ENCODE measurements around the gene IRF2BP1. TPM values are rescaled to one million over a fixed set of nuclear protein-coding genes. Genes with fewer than 3 reads are reported as not detected.

IRF2BP1 gene, protein sequence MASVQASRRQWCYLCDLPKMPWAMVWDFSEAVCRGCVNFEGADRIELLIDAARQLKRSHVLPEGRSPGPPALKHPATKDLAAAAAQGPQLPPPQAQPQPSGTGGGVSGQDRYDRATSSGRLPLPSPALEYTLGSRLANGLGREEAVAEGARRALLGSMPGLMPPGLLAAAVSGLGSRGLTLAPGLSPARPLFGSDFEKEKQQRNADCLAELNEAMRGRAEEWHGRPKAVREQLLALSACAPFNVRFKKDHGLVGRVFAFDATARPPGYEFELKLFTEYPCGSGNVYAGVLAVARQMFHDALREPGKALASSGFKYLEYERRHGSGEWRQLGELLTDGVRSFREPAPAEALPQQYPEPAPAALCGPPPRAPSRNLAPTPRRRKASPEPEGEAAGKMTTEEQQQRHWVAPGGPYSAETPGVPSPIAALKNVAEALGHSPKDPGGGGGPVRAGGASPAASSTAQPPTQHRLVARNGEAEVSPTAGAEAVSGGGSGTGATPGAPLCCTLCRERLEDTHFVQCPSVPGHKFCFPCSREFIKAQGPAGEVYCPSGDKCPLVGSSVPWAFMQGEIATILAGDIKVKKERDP
- 10 to 100 TPM; 19.0 to 33.7 (median 19.8) TPM for total RNA-seq
- long read RNA-seq, donor 1, transcript IRF2BP1-201 (1 exons, 2,564 nt), result major isoform, 54 of 54 reads
- long read RNA-seq, donor 1, partial matches to known transcripts, result 0 of 54 reads
- long read RNA-seq, donor 1, other reads (novel, unspliced or antisense), result 0 of 54 reads
- long read RNA-seq, donor 2, partial matches to known transcripts, result 0 of 1 reads
- long read RNA-seq, donor 2, other reads (novel, unspliced or antisense), result 0 of 1 reads

DNA sequence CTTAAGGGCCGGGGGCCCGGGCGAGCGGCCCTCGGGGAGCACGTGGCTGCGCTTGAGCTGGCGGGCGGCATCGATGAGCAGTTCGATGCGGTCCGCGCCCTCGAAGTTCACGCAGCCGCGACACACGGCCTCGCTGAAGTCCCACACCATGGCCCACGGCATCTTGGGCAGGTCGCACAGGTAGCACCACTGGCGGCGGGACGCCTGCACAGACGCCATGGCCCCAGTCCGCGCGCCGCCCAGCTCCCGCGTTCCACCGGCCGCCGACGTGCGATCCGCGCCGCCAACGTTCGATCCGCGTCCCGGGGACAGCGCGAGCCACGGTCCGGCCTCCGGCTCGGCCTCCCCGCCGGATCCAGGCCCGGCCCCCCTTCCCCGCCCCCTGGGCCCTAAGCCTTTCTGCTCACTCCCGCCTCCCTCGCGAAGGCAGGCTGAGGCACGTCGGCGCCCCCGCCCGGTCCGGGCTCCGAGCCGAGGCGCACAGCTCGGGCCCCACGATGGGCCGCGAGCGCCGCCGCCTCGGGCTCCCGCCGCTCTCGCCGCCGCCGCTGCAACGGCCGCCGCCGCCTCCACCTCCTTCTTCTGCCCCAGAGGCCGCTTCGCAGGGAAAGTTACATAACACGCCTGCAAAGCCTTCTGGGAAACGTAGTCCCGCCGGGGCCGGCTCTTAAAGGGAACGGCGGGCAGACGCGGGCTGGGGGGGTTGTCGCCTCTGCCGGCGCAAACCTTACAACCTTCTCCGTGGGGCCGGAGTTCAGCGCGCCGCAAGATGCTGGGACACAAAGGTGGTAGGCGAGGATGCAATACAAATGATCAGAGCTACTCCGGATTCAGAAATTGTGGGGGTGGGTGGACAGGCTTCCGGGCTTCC lies at the start of gene IRF2BP1:
Gene IRF2BP1 (minus strand): TSS at position 586 of the 871 bp plus-strand sequence. CDS start 367 bp downstream, at position 219.
- no peaks in the 10 kb centered on the region for H3K9me3 ChIP-seq
- no peaks in the 10 kb centered on the region for H3K36me3 ChIP-seq (ENCODE audit: low read depth)
- intact Hi-C loops (cut with DNase I, micrococcal nuclease), result no loop called here
- DNase-seq (peak; percentile 94 to 96 (median 95)), ATAC-seq (peak; percentile 66)
- peaks cover 41% of the 10 kb centered on the region for H3K4me1 ChIP-seq (ENCODE audit: low read depth)
- H3K4me3 ChIP-seq, result peak within 1 kb of the TSS; percentile 57
- TF ChIP-seq, protein P1, sequence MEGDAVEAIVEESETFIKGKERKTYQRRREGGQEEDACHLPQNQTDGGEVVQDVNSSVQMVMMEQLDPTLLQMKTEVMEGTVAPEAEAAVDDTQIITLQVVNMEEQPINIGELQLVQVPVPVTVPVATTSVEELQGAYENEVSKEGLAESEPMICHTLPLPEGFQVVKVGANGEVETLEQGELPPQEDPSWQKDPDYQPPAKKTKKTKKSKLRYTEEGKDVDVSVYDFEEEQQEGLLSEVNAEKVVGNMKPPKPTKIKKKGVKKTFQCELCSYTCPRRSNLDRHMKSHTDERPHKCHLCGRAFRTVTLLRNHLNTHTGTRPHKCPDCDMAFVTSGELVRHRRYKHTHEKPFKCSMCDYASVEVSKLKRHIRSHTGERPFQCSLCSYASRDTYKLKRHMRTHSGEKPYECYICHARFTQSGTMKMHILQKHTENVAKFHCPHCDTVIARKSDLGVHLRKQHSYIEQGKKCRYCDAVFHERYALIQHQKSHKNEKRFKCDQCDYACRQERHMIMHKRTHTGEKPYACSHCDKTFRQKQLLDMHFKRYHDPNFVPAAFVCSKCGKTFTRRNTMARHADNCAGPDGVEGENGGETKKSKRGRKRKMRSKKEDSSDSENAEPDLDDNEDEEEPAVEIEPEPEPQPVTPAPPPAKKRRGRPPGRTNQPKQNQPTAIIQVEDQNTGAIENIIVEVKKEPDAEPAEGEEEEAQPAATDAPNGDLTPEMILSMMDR (IDR thresholded peaks at IDR 0.05), result no peak

GRCh38 chr19:45935267-45935666 lies 49.3 kb upstream of the IRF2BP1 start:
- TF ChIP-seq, protein P1 (IDR thresholded peaks at IDR 0.05), result no peak
- Histone ChIP-seq H3K4me1 (ENCODE audit: low read depth) (no peaks in the 10 kb centered on the region), H3K9me3 (no peaks in the 10 kb centered on the region), H3K36me3 (ENCODE audit: low read depth) (no peaks in the 10 kb centered on the region), H3K4me3 (no peak overlapping the region)
- intact Hi-C loops (cut with DNase I, micrococcal nuclease), result no loop called here
- no peak for ATAC-seq
- peak in 1 of 3 donors; percentile 34 for DNase-seq

DNA sequence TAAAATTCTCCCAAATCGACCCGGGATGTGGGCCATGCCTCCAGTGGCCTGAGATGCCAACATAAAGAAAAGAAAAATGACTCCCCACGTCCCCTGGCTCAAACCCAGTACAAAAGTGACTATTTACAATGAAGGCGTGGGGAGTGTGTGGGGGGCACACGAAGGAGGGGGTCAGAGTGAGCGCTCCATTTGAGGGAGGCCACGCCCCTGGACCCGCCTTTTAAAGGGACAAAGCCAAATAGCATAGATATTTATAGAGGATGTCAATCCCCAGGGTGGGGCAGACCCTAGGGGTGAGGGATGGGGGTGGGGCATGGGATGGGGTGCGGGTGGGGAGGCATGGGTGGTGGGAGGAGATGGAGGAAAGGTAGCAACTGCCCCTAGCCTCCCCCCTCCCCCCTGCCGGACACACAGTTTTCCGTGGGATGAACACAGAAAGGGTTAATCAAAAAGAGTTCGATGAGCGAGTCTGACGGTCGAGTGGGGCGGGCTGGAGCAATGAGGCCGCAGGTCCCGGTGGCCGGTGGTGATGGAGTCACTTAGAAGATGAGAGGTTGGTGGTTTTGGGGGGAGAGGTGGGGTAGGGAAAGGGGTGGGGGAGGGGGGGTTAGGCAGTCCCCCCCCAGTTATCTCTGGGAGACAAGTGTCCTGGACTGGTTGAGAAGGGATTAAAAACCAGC lies 48.8 kb upstream of the IRF2BP1 start:
- H3K4me1 ChIP-seq (ENCODE audit: low read depth), result no peaks in the 10 kb centered on the region

GRCh38 chr19:45933759-45934158 lies 47.8 kb upstream of the IRF2BP1 start:
- Histone ChIP-seq H3K9me3 (no peaks in the 10 kb centered on the region), H3K4me3 (no peak overlapping the region), H3K36me3 (ENCODE audit: low read depth) (no peaks in the 10 kb centered on the region), H3K4me1 (ENCODE audit: low read depth) (no peaks in the 10 kb centered on the region)
- TF ChIP-seq, protein P1 (IDR thresholded peaks at IDR 0.05), result no peak
- DNase-seq, result peak in 1 of 3 donors; percentile 17
- intact Hi-C loops (cut with DNase I, micrococcal nuclease), result no loop called here
- no peak for ATAC-seq

More for the DNA sequence above, 48.8 kb upstream of the IRF2BP1 start:
- no peaks in the 10 kb centered on the region for H3K36me3 ChIP-seq (ENCODE audit: low read depth)
- intact Hi-C loops (cut with DNase I, micrococcal nuclease), result no loop called here
- ATAC-seq, result no peak
- no peaks in the 10 kb centered on the region for H3K9me3 ChIP-seq
- TF ChIP-seq, protein P1 (IDR thresholded peaks at IDR 0.05), result no peak
- H3K4me3 ChIP-seq, result no peak overlapping the region
- peak in 1 of 3 donors; percentile 32 for DNase-seq

All from mucosa of descending colon (tissue), 3 donors.